EL (cell line): ENCODE results near the gene LCN9.
"Not testable (repeated sequence)": the region's sequence is repeated elsewhere in the genome, so short reads cannot be mapped to it uniquely, and the experiment has no call there.

Experiments used
- DNase-seq: peaks from one replicate; pipeline ENCODE4 v3.0.0-alpha.2; 2016

The LCN9 gene

GRCh38 chr9:135648494-135649410, 14.4 kb upstream of the LCN9 start:
- no peak for DNase-seq

- DNase-seq, result no peak
These were observed 13.6 kb upstream of the LCN9 start for GRCh38 chr9:135649508-135649907.

- no peak for DNase-seq
These were observed 12.7 kb upstream of the LCN9 start for GRCh38 chr9:135650408-135650807.

- DNase-seq, result no peak
These were observed 7.8 kb upstream of the LCN9 start for GRCh38 chr9:135655317-135655716.

GRCh38 chr9:135657416-135657815, 5.7 kb upstream of the LCN9 start:
- DNase-seq, result no peak

GRCh38 chr9:135659252-135659651, 3.9 kb upstream of the LCN9 start:
- no peak for DNase-seq

- DNase-seq, result no peak
These were observed 2.7 kb upstream of the LCN9 start for GRCh38 chr9:135660407-135660806.

GRCh38 chr9:135661816-135662560, 1.1 kb upstream of the LCN9 start:
- DNase-seq, result no peak

- no peak for DNase-seq
These were observed 302 bp downstream of the LCN9 start for GRCh38 chr9:135663451-135663770.

GRCh38 chr9:135663857-135664256, 748 bp downstream of the LCN9 start:
- DNase-seq, result no peak

GRCh38 chr9:135664266-135664665, 1.2 kb downstream of the LCN9 start:
- no peak for DNase-seq

- DNase-seq, result no peak
These were observed 2.0 kb downstream of the LCN9 start for GRCh38 chr9:135664801-135665794.

GRCh38 chr9:135665795-135666189, 2.7 kb downstream of the LCN9 start:
- no peak for DNase-seq

- DNase-seq, result no peak
These were observed 3.7 kb downstream of the LCN9 start for GRCh38 chr9:135666534-135667462.

- no peak for DNase-seq
These were observed 4.4 kb downstream of the LCN9 start for GRCh38 chr9:135667463-135668001.

- not testable (repeated sequence) for DNase-seq
These were observed 5.9 kb downstream of the LCN9 start for GRCh38 chr9:135669018-135669417.

- DNase-seq, result no peak
These were observed 6.6 kb downstream of the LCN9 start for GRCh38 chr9:135669616-135670285.

- DNase-seq, result no peak
These were observed 7.8 kb downstream of the LCN9 start for GRCh38 chr9:135670721-135671590.

- DNase-seq, result no peak
These were observed 8.5 kb downstream of the LCN9 start for GRCh38 chr9:135671591-135672041.

GRCh38 chr9:135672786-135673185, 9.7 kb downstream of the LCN9 start:
- DNase-seq, result not testable (repeated sequence)
